HG02973 (cell line): ENCODE data around the gene NNT.
"Not testable (repeated sequence)": the region's sequence is repeated elsewhere in the genome, so short reads cannot be mapped to it uniquely, and the experiment has no call there.

Experiments used
- ATAC-seq: cut with Tn5 transposase; IDR thresholded peaks from one replicate; pipeline ENCODE4 v1.9.1; 2021; ENCODE audit warnings: moderate library complexity; ENCODE audit not compliant: unreplicated experiment

The NNT gene

DNA sequence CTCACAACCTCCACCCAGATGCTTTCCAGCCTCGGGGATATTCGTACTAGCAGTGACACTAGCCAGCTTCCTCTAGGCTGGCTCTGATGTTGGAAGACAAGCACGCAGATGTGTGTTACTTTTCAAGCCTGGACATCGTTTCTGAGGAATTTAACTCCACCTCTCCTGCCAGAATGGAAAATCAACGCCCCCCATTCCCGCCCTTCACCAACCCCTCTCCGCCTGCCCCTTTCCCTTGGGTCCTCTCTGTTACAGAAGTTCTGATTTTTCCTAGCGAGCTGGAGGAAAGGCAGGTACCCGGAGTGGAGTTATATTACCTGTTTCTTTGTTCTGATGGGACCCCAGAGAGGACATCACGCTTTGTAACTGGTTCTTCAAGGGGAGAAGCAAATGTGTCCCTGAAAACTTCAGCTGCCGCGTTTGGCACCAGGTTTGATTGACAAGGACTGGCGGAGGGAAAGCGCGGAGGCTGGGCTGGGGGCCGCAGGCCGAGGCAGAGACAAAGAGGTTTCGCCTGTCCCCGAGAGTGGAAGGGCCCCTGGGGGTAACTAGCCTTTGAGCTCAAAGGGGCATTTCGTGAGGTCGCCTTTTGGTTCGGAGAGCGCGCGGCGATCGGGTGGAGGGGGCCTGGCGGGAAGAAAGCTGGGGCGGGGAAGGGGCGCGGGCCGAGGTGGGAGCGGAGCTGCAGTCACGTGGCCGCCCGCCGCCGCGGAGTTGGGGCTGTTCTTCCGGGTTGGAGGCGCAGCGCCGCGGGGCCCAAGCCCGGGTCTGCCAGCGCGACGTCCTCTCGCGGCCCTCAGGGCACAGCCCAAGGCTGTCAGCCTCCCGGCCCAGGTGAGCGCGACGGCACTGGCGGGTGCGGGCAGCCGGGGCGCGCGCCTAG lies at the start of gene NNT:
Gene NNT, plus strand, starts transcription at position 720 of the 883 bp plus-strand sequence. CDS start 6,016 bp downstream, outside the sequence.
- peak; percentile 77 for ATAC-seq

GRCh38 chr5:43553381-43553780 lies 49.6 kb upstream of the NNT start:
- ATAC-seq = no peak

DNA sequence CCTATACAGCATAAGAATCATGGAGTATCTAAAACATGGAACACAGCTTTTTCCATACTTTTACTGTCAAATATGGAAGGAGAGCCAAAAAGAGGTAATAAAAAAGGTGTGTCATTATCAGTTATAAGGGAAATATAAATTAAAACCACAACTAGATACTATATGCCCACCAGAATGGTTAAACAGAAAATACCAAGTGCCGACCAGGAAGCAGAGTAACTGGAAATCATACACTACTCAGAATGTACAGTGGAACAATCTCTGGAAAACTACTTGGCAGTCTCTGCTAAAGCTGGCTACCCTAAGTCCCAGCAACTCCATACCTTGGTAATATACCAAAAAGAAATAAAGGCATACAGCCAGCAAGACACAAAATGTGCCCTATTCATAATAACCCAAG lies 48.5 kb upstream of the NNT start:
- ATAC-seq = no peak

DNA sequence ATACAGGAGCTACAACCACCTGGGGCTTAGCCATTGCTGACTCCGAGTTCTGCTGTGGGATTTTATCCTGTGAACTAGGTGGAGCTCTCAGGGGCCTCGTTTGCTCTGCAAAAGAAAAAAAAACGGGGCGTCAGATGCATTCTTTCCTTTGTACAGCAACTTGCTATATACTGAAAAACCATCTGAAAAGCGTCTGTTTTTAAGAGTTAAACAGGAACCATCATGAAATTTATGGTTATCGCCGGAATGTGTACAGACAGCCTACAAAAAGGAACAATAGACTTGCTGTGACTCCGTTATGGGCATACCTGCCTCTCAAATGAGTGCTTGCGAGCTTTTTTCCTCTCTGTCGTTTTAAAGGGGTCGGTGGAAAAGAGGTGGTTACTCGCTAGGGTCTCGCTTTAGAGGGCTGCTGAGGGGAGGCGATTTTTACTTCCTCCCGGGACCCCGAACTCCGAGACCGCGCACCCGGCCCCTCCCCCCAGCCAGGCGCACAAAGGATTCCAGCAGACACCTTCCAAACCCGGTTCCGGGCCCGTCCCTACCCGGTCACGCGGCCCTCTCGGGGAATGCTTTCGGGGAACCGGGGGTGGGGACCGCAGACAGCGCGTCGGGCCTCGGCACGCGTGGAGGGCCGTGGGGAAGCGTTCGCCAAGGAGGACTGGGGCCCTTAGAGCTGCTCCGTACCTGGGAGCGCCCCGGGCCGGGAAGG lies 46.9 kb upstream of the NNT start:
- ATAC-seq = no peak

- ATAC-seq = peak; percentile 90
These were observed 46.4 kb upstream of the NNT start for GRCh38 chr5:43556607-43556856.

DNA sequence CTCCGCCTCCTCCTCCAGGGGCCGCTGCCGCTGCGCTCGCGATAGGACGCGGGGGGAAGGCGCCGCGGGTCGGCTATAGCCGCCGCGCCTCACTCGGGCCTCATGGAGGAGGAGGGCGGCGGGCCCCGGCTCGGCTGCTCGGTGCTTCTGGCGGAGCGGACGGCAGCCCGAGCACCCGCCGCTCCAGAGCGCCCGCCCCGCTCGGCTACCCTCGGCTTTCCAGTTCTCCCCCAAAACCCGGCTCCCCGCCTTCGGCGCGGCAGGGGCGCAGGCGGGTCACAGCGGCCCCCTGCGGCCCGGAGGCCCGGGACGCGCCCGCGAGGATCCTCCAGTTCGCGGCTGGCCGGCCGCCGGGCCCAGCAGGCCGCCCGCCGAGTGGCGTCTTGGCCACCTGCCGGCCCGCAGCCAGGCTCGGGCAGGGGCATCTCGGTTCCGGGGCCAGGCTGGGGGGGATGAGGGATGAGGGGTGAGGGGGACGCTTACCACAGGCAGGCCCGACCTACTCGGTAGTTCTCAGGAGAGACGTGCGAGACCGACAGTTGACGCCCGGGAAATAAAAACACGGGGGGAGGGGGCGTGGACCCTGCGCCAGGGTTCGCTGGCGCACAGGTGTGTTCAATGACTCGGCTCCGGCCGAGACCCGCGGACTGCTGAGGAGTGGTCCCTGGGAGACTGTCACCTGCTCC lies 46.0 kb upstream of the NNT start, which contains the start of gene PAIP1:
Gene PAIP1, minus strand, starts transcription at position 221 of the 686 bp plus-strand sequence. CDS start 231 bp downstream, outside the sequence.
- peak; percentile 72 for ATAC-seq

DNA sequence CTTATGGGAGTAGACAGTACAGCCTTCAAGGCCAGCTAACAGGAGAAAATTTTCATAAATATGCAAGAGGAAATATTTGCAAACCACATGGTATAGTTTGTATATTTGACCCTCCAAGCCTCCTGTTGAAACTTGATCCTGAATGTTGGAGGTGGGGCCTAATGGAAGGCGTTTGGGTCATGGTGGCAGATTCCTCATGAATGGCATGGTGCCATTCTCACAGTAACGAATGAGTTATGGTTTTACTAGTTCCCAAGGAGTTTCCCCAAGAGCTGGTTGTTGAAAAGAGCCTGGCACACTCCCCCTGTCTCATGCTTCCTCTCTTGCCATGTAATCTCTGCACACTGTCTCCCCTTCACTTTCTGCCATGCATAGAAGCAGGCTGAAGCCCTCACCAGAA lies 42.9 kb upstream of the NNT start:
- ATAC-seq = no peak

GRCh38 chr5:43561356-43561755 lies 41.6 kb upstream of the NNT start:
- no peak for ATAC-seq

GRCh38 chr5:43563321-43563720 lies 39.7 kb upstream of the NNT start:
- ATAC-seq = no peak

- ATAC-seq = no peak
These were observed 38.6 kb upstream of the NNT start for GRCh38 chr5:43564289-43564850.

- ATAC-seq = no peak
These were observed 37.9 kb upstream of the NNT start for GRCh38 chr5:43565043-43565442.

GRCh38 chr5:43567967-43568366 lies 35.0 kb upstream of the NNT start:
- ATAC-seq = no peak

GRCh38 chr5:43569236-43569746 lies 33.7 kb upstream of the NNT start:
- no peak for ATAC-seq

DNA sequence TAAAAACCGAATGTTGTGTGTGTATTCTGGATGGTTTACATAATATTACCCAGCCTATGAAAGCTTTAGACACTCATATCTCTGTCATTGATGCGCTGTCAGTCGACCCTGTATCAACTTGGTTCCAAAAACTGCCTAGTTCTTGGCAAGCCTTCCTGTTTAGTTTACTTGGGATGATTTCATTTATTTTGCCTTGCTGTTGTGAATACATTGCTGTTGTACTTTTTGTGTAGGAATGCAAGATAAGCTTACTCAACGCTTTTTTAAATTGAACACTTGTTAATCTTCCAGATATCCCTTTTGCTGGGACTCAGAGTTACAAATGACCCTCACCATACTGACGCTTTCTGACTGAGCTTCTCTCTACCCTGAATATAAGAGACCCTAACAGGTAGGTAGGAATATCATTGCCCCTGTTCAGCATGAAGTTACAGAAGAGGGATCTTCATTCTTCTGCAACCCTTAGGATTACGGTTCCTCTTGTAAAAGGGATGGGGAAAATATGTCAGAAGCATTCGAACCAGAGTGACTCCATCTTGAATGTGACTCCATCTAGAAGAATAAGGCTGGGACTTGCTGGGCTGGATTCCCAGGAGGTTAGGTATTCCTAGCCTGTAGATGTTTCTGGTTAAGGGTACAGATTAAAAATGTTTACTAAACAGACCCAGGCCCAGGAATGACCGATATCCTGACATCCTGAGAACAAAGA lies 32.4 kb upstream of the NNT start:
- ATAC-seq = no peak

- no peak for ATAC-seq
These were observed 31.7 kb upstream of the NNT start for GRCh38 chr5:43571237-43571636.

DNA sequence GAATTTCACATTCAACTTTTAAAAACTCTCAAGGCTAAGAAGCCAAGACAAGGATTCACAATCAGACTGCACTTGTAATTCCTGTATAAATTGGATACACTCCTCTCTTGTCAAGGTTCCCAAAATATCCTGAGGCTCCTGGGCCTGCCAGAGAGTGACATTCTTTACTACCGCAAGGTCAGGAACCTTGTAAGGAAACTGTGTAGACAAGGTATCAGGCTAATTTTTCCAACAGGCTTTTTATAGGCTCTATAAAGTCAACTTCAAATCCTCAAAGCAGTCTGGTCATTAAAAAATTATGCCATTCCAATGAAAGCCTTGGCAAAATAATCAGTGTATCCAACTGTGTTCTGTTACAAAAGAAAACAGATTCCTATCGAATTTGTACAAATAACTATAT lies 30.6 kb upstream of the NNT start:
- ATAC-seq = no peak

- no peak for ATAC-seq
These were observed 29.9 kb upstream of the NNT start for GRCh38 chr5:43573058-43573457.

DNA sequence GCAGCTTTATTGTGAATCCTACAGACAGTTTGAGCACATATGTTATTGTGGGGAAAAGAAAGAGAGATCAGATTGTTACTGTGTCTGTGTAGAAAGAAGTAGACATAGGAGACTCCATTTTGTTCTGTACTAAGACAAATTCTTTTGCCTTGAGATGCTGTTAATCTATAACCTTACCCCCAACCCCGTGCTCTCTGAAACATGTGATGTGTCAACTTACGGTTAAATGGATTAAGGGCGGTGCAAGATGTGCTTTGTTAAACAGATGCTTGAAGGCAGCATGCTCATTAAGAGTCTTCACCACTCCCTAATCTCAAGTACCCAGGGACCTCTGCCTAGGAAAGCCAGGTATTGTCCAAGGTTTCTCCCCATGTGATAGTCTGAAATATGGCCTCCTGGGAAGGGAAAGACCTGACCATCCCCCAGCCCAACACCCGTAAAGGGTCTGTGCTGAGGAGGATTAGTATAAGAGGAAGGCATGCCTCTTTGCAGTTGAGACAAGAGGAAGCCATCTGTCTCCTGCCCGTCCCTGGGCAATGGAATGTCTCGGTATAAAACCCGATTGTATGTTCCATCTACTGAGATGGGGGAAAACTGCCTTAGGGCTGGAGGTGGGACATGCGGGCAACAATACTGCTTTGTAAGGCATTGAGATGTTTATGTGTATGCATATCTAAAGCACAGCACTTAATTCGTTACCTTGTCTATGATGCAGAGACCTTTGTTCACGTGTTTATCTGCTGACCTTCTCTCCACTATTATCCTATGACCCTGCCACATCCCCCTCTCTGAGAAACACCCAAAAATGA lies 22.4 kb upstream of the NNT start:
- ATAC-seq = not testable (repeated sequence)

- ATAC-seq = no peak
These were observed 21.6 kb upstream of the NNT start for GRCh38 chr5:43581398-43581797.
